K562 (cell line): Measurements from ENCODE around the gene RHOF. TPM values are rescaled to one million over a fixed set of nuclear protein-coding genes. Genes with fewer than 3 reads are reported as not detected.

Source experiments
- ATF1 ChIP-seq, 2 experiments: fragments of 450-650 bp in 1 of 2; IDR thresholded peaks; 2 replicates each; pipeline ENCODE4 v1.6.1; 2016; ENCODE audit warnings: missing compliant biosample characterization in 1 of 2, missing genetic modification characterization in 1 of 2
- BRF1 ChIP-seq: IDR thresholded peaks from 3 replicates; pipeline ENCODE4 v1.6.1; 2011; ENCODE audit warnings: borderline replicate concordance, mild to moderate bottlenecking; ENCODE audit not compliant: insufficient read length; ENCODE audit errors: extremely low read depth
- polyA plus RNA-seq, 8 experiments: library from polyadenylated mRNA; depleted of rRNA in 4 of 8; stranded (reverse) in 5 of 8; unstranded in 3 of 8; fragments of >200 nt; fragmentation: Nextera tagmentation in 2 of 8; fragmentation: Illumina TruSeq in 1 of 8; extraction: Ambion mirVana in 2 of 8; extraction: Trizol in 1 of 8; gene quantifications; 2 replicates each; pipeline versions ENCODE4 v1.2.1 to v1.2.3, GENCODE V29; 2011 to 2014; ENCODE audit warnings: inconsistent platforms in 1 of 8, missing spikeins in 1 of 8
- total RNA-seq, 7 experiments: library from RNA; depleted of rRNA in 6 of 7; stranded (reverse); fragments of >200 nt in 6 of 7; fragmentation: Illumina TruSeq in 2 of 7; extraction: Trizol in 2 of 7; gene quantifications; 2 replicates each; pipeline versions ENCODE4 v1.2.1 to v1.2.3, GENCODE V29; 2011 to 2021; ENCODE audit warnings: low replicate concordance in 1 of 7
- TF ChIP-seq, protein P1 (sequence below): fragments of 250-450 bp; sonication (Bioruptor Pico); IDR thresholded peaks from 2 replicates; pipeline ENCODE4 v1.5.0; 2020; ENCODE audit warnings: mild to moderate bottlenecking, borderline replicate concordance
- TF ChIP-seq, protein P2 (sequence below): fragments of 200-600 bp; sonication (generic); IDR thresholded peaks from one replicate; pipeline ENCODE4 v1.6.1; 2012; ENCODE audit warnings: mild to moderate bottlenecking, low read depth, low read length, inconsistent platforms
- TF ChIP-seq, protein P3 (sequence below): fragments of 250-450 bp; sonication (Bioruptor Pico); IDR thresholded peaks from 2 replicates; pipeline ENCODE4 v1.5.0; 2021
- TF ChIP-seq, protein P4 (sequence below), 2 experiments: IDR thresholded peaks in 1 of 2; conservative IDR thresholded peaks in 1 of 2; 2 replicates each; pipeline ENCODE4 v1.6.1; 2016; ENCODE audit warnings: low read depth in 2 of 2, mild to moderate bottlenecking in 1 of 2, missing compliant biosample characterization in 1 of 2, missing genetic modification characterization in 1 of 2, moderate library complexity in 1 of 2

Gene RHOF
- total and polyA plus RNA-seq, 9 of the 15 experiments (the other 6 are each of a cell fraction or from before 2014, with no cell fraction given), result 0.13 to 10.1 (median 4.0) TPM

DNA sequence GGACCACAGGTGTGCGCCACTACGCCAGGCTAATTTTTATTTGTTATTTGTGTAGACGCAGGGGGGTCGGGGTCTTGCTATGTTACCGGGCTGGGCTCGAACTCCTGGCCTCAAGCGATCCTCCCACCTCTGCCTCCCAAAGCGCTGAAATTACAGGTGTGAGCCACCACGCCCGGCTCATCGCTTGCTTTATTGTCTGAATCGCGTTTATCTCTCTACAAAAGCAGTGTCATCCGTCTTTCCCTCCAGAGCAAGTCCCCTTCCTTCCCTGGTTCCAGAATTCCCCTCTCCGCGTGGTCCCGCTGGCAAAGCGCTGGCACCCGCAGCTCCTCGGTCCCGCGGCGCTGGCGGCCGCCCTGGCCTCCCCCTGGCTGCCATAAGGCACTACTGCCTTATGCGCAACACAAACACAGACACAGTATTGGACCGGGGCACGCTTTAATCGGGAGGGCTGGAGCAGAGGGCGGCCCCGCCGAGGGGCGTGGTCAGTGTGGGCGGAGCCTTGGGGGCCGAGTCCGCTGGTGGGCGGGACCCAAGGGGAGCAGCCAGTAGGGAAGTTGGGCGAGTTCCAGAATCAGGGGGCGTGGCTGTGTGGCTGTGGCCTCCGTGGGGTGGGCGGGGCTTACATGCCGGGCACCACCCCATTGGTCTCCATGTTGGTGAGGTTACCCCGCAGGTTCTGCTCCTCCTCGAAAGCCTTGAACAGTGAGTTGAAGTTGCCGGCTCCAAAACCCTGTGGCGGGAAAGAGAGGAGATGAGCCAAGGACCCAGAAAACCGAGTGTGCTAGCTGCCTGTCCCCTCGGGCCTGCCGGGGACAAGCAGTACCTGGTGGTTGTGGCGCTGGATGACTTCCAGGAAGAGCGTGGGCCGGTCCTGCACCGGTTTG lies 45.9 kb upstream of the RHOF start (continued):
- no peak for TF ChIP-seq BRF1
- TF ChIP-seq, protein P1, sequence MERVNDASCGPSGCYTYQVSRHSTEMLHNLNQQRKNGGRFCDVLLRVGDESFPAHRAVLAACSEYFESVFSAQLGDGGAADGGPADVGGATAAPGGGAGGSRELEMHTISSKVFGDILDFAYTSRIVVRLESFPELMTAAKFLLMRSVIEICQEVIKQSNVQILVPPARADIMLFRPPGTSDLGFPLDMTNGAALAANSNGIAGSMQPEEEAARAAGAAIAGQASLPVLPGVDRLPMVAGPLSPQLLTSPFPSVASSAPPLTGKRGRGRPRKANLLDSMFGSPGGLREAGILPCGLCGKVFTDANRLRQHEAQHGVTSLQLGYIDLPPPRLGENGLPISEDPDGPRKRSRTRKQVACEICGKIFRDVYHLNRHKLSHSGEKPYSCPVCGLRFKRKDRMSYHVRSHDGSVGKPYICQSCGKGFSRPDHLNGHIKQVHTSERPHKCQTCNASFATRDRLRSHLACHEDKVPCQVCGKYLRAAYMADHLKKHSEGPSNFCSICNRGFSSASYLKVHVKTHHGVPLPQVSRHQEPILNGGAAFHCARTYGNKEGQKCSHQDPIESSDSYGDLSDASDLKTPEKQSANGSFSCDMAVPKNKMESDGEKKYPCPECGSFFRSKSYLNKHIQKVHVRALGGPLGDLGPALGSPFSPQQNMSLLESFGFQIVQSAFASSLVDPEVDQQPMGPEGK (CRISPR knock-in tag), result no peak
- TF ChIP-seq, protein P2, sequence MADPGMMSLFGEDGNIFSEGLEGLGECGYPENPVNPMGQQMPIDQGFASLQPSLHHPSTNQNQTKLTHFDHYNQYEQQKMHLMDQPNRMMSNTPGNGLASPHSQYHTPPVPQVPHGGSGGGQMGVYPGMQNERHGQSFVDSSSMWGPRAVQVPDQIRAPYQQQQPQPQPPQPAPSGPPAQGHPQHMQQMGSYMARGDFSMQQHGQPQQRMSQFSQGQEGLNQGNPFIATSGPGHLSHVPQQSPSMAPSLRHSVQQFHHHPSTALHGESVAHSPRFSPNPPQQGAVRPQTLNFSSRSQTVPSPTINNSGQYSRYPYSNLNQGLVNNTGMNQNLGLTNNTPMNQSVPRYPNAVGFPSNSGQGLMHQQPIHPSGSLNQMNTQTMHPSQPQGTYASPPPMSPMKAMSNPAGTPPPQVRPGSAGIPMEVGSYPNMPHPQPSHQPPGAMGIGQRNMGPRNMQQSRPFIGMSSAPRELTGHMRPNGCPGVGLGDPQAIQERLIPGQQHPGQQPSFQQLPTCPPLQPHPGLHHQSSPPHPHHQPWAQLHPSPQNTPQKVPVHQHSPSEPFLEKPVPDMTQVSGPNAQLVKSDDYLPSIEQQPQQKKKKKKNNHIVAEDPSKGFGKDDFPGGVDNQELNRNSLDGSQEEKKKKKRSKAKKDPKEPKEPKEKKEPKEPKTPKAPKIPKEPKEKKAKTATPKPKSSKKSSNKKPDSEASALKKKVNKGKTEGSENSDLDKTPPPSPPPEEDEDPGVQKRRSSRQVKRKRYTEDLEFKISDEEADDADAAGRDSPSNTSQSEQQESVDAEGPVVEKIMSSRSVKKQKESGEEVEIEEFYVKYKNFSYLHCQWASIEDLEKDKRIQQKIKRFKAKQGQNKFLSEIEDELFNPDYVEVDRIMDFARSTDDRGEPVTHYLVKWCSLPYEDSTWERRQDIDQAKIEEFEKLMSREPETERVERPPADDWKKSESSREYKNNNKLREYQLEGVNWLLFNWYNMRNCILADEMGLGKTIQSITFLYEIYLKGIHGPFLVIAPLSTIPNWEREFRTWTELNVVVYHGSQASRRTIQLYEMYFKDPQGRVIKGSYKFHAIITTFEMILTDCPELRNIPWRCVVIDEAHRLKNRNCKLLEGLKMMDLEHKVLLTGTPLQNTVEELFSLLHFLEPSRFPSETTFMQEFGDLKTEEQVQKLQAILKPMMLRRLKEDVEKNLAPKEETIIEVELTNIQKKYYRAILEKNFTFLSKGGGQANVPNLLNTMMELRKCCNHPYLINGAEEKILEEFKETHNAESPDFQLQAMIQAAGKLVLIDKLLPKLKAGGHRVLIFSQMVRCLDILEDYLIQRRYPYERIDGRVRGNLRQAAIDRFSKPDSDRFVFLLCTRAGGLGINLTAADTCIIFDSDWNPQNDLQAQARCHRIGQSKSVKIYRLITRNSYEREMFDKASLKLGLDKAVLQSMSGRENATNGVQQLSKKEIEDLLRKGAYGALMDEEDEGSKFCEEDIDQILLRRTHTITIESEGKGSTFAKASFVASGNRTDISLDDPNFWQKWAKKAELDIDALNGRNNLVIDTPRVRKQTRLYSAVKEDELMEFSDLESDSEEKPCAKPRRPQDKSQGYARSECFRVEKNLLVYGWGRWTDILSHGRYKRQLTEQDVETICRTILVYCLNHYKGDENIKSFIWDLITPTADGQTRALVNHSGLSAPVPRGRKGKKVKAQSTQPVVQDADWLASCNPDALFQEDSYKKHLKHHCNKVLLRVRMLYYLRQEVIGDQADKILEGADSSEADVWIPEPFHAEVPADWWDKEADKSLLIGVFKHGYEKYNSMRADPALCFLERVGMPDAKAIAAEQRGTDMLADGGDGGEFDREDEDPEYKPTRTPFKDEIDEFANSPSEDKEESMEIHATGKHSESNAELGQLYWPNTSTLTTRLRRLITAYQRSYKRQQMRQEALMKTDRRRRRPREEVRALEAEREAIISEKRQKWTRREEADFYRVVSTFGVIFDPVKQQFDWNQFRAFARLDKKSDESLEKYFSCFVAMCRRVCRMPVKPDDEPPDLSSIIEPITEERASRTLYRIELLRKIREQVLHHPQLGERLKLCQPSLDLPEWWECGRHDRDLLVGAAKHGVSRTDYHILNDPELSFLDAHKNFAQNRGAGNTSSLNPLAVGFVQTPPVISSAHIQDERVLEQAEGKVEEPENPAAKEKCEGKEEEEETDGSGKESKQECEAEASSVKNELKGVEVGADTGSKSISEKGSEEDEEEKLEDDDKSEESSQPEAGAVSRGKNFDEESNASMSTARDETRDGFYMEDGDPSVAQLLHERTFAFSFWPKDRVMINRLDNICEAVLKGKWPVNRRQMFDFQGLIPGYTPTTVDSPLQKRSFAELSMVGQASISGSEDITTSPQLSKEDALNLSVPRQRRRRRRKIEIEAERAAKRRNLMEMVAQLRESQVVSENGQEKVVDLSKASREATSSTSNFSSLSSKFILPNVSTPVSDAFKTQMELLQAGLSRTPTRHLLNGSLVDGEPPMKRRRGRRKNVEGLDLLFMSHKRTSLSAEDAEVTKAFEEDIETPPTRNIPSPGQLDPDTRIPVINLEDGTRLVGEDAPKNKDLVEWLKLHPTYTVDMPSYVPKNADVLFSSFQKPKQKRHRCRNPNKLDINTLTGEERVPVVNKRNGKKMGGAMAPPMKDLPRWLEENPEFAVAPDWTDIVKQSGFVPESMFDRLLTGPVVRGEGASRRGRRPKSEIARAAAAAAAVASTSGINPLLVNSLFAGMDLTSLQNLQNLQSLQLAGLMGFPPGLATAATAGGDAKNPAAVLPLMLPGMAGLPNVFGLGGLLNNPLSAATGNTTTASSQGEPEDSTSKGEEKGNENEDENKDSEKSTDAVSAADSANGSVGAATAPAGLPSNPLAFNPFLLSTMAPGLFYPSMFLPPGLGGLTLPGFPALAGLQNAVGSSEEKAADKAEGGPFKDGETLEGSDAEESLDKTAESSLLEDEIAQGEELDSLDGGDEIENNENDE, result no peak
- TF ChIP-seq, protein P3, sequence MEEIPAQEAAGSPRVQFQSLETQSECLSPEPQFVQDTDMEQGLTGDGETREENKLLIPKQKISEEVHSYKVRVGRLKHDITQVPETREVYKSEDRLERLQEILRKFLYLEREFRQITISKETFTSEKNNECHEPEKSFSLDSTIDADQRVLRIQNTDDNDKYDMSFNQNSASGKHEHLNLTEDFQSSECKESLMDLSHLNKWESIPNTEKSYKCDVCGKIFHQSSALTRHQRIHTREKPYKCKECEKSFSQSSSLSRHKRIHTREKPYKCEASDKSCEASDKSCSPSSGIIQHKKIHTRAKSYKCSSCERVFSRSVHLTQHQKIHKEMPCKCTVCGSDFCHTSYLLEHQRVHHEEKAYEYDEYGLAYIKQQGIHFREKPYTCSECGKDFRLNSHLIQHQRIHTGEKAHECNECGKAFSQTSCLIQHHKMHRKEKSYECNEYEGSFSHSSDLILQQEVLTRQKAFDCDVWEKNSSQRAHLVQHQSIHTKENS (CRISPR knock-in tag), result no peak
- TF ChIP-seq, protein P4, sequence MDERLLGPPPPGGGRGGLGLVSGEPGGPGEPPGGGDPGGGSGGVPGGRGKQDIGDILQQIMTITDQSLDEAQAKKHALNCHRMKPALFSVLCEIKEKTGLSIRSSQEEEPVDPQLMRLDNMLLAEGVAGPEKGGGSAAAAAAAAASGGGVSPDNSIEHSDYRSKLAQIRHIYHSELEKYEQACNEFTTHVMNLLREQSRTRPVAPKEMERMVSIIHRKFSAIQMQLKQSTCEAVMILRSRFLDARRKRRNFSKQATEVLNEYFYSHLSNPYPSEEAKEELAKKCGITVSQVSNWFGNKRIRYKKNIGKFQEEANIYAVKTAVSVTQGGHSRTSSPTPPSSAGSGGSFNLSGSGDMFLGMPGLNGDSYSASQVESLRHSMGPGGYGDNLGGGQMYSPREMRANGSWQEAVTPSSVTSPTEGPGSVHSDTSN (CRISPR knock-in tag; IDR thresholded peaks at IDR 0.05; ENCODE audit: low read depth), result no peak
- TF ChIP-seq, protein P4 (tag; conservative IDR thresholded peaks at IDR 0.05; ENCODE audit: low read depth), result no peak
- TF ChIP-seq ATF1 (CRISPR knock-in tag; IDR thresholded peaks at IDR 0.05), result no peak
- TF ChIP-seq ATF1 (tag; IDR thresholded peaks at IDR 0.05), result peak; percentile 46
